Endothelial cell of umbilical vein (primary cell): Measurements from ENCODE around the gene GTPBP10.

Source experiments
- CTCF ChIP-seq, 2 donors: IDR thresholded peaks; 1 replicate in 1 of 2; 2 replicates in 1 of 2; pipeline ENCODE4 v1.5.1; 2011; ENCODE audit warnings: low read length in 2 of 2, mild to moderate bottlenecking in 2 of 2, moderate library complexity in 2 of 2, control low read depth in 1 of 2, inconsistent platforms in 1 of 2, low read depth in 1 of 2; ENCODE audit not compliant: insufficient read depth in 1 of 2; ENCODE audit errors: extremely low read depth in 1 of 2
- EZH2 ChIP-seq: IDR thresholded peaks from 2 replicates; pipeline ENCODE4 v1.6.1; 2012; ENCODE audit warnings: borderline replicate concordance, low read depth, mild to moderate bottlenecking, moderate library complexity, low read length, inconsistent platforms; ENCODE audit not compliant: severe bottlenecking
- POLR2A ChIP-seq: IDR thresholded peaks from 2 replicates; pipeline ENCODE4 v1.6.1; 2012; ENCODE audit warnings: low read depth, mild to moderate bottlenecking, control low read depth, low read length

- no peak for TF ChIP-seq POLR2A
- no peak for TF ChIP-seq CTCF (IDR thresholded peaks at IDR 0.05; ENCODE audit: extremely low read depth in 1 of 2, insufficient read depth in 1 of 2, low read depth in 1 of 2, low read length in 2 of 2)
- TF ChIP-seq EZH2 = no peak
Observed at GRCh38 chr7:90383422-90383821, 36.9 kb downstream of the GTPBP10 start.
